Non-pigmented ciliary epithelial cell (primary cell): ENCODE measurements around the gene CMC4.

ENCODE experiments used
- DNase-seq: peaks from one replicate; pipeline ENCODE4 v3.0.0-alpha.2; 2010; ENCODE audit warnings: low read depth

Gene CMC4

DNA sequence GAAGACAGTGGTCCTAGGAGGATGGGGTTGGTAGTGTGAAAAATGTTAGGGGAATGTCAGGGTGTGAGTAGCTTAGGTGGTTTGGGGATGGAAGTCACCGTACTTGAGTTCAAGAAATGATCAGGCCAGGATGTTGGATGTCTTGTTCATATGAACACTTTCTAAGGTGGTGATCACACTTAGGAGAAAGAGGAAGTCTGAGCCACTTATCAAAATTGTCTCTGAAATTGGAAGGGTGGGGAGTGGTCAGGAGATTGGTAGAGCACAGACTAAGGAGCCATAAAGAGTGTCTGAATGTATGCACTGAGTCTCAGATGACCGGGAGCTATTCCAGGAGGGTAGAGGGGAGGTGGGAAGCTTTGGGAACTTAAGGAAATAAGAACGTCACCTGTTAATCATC lies 17.3 kb downstream of the CMC4 start:
- no peak for DNase-seq

DNA sequence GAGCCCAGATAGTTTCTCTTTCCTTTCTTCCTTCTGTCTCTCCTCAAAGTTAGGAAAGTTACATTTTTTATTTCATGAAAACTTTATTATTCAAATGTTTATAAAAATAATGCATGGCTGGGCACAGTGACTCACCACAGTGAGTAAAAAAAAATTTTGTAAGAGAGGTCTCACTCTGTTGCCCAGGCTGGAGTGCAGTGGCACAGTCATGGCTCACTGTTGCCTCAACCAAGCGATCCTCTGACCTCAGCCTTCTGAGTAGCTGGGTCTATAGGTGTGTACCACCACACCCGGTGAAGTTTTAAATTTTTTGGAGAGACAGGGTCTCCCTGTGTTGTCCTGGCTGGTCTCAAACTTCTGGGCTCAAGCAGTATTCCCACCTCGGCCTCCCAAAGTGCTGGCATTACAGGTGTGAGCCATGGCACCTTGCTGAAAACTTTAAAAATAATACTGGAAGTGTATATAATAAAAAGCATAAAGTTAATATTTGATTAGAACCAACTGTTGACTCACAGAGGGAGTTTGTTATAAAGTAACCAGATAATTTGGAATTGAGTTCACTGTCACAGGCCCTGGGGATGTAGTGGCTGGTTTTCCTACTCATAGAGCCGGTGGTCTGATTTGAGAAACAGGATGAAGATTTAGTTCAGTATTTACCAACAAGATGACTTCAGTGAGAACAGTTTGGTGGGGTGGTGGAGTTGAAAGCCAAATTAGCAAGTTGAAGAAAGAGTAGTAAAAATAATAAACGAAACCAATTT lies 18.0 kb downstream of the CMC4 start:
- no peak for DNase-seq

GRCh38 chrX:155048977-155049619 lies 21.8 kb downstream of the CMC4 start:
- DNase-seq = no peak

- DNase-seq = no peak
Measured at GRCh38 chrX:155046811-155047528, 24.0 kb downstream of the CMC4 start.

GRCh38 chrX:155046129-155046810 lies 24.7 kb downstream of the CMC4 start:
- no peak for DNase-seq

- no peak for DNase-seq
Measured at GRCh38 chrX:155035688-155036087, 35.2 kb downstream of the CMC4 start.

DNA sequence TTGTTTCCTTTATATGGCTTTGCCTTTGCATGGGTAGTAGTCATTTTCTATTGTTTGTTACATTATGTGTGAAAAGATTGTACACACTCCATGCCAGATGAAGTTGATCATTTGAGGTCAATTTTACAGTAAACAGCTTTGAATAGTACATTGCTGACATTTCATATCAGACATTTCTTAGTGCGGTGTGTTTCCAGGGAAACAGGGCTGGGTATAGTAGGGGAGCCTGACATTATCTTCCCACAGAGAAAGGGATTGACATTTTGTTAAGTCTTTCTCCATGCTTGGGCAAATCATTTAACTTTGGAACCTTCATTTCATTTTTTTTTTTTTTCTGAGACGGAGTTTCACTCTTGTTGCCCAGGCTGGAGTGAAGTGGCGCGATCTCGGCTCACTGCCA lies 39.3 kb downstream of the CMC4 start:
- DNase-seq = no peak

GRCh38 chrX:155028877-155029291 lies 42.1 kb downstream of the CMC4 start:
- no peak for DNase-seq

GRCh38 chrX:155028129-155028528 lies 42.8 kb downstream of the CMC4 start:
- no peak for DNase-seq

DNA sequence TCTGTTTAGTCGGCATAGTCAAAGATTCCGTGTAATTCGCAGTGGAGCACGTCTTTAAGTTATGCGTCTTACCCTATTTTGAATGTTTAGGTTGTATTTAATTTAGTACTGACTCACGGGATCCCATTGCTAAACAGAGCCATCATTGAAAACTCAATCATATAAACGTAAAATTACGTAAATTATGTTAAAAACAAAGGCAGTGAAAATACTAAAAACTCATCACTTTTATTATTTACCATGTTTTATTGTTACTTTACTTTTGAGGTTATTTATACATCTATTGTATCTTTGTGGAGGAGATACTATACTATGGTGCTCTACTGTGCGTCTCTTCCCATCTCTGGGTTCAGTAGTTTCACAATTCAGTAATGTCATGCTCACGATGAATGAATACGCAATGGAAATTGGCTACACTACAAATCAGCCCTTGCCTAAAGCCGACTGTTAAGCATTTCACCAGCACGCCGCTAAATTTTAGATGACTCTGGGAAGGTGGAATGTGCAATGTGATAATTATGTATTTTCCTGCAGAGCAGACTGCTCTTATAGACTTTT lies 43.3 kb downstream of the CMC4 start:
- DNase-seq = no peak

DNA sequence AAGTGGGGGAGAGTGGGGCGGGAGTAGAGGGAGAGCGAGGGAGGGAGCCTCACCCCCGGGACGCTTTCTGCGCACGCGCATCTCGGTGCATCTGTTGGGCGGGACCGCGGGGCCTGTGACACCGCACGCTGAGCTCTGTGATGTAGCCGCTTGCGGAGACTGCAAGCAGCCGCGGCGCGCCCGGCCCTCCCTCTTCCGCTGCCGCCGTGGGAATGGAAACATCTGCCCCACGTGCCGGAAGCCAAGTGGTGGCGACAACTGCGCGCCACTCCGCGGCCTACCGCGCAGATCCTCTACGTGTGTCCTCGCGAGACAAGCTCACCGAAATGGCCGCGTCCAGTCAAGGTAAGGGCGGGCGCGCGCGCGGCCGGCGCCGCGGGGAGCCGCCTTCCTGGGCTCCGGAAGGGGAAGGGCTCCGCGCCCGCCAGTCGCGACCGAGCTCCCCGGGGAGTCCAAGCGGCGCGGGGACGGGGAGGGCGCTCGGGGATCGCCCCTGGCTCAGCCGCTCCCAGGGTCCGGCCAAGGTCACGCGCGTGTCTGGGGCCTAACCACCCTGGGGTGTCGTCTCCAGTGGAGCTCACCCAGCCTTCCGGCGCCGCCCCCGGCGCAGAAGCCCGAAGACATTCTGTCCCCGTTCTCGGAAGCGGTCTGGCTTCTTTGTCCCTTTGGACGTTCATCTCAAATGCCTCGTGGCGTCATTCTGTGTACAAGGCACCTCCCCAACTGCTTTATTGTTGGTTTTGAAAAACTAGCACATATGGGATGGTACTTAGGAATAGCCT lies 44.0 kb downstream of the CMC4 start, which contains the start of gene FUNDC2:
Gene FUNDC2, plus strand, starts transcription at position 118 of the 782 bp plus-strand sequence. Its CDS starts 95 bp downstream, at position 213.
- no peak for DNase-seq

DNA sequence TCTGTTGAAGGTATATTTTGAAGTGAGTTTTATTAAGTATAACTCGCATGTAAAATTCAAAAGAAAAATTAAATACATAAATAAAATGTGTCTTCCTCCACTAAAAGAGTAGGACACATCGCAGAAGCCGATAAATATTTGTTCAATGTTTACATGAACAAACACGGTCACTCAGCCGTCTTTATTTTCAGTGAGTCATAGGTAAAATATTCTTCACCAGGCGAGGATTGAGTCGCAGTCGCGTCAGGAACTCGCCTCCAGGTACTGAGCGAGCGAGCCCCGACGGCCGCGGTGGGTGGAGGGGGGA lies 44.6 kb downstream of the CMC4 start:
- DNase-seq = no peak

DNA sequence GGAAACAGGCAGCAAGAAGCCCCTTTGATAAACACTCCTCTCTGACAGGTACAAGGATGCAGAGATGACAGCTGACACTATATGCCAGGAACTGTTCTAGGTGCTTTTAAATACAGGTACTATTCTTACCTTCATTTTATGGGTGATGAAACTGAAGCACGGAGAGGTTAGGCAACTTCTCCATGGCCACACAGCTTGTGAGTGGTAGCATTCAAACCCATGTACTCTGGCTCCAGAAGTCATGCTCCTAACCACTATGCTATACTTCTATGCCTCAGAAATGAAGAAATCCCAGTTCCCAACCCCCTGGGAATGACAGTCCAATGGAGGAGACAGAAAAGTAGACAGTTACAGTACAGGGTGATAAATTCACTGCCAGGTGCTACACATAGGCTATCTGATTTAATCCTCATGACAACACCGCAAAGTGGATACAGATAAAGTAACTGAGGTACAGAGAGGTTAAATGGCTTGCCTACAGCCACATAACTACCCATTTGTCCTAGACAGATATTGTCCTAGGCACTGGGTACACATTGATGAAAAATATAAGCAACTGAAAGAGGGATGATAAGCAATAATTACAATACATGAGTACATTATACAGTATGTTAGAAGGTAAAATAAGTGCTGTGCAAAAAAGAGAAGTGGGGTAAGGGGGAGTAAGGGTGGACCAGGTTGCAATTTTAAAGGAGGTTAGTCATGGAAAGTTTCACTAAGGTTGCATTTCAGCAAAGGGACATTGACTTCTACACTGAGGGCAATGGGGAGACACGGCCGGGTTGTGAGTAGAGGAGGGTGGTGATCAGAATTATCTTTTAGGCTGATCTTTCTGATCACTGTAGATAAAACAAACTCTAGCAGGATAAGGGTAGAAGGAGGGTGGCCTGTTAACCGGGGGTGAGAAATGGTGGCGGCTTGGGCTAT lies 46.8 kb downstream of the CMC4 start:
- no peak for DNase-seq

- DNase-seq = no peak
Measured at GRCh38 chrX:155022585-155022984, 48.4 kb downstream of the CMC4 start, which contains the start of gene F8. TSS of gene F8 (minus strand) at chrX:155022723. CDS start at chrX:155022552, 171 bp downstream.

GRCh38 chrX:155020591-155020990 lies 50.3 kb downstream of the CMC4 start:
- no peak for DNase-seq
